SK-N-SH (cell line): ENCODE data around the gene TJP1.

Experiments used
- ELF1 ChIP-seq: IDR thresholded peaks from 2 replicates; pipeline ENCODE4 v1.4.0; 2012
- FOXM1 ChIP-seq: IDR thresholded peaks from 2 replicates; pipeline ENCODE4 v1.4.0; 2012; ENCODE audit warnings: low read depth, mild to moderate bottlenecking
- GABPA ChIP-seq: IDR thresholded peaks from 2 replicates; pipeline ENCODE4 v1.4.0; 2012; ENCODE audit warnings: low read depth, mild to moderate bottlenecking
- MXI1 ChIP-seq: IDR thresholded peaks from 2 replicates; pipeline ENCODE4 v1.6.1; 2012; ENCODE audit warnings: mild to moderate bottlenecking, low read depth, low read length, improper control_type of control experiment
- NFIC ChIP-seq: IDR thresholded peaks from 2 replicates; pipeline ENCODE4 v1.4.0; 2012; ENCODE audit warnings: borderline replicate concordance
- NRF1 ChIP-seq: IDR thresholded peaks from 2 replicates; pipeline ENCODE4 v1.6.1; 2012; ENCODE audit warnings: low read depth, mild to moderate bottlenecking, low read length
- POLR2AphosphoS5 ChIP-seq: IDR thresholded peaks from 2 replicates; pipeline ENCODE4 v1.6.1; 2012; ENCODE audit warnings: low read depth, low read length
- TAF1 ChIP-seq: IDR thresholded peaks from 2 replicates; pipeline ENCODE4 v1.6.1; 2012; ENCODE audit warnings: low read depth, mild to moderate bottlenecking, low read length, moderate library complexity, borderline replicate concordance
- TF ChIP-seq, protein P1 (sequence below): IDR thresholded peaks from 2 replicates; pipeline ENCODE4 v1.6.1; 2012; ENCODE audit warnings: mild to moderate bottlenecking, low read depth, low read length, moderate library complexity
- TF ChIP-seq, protein P2 (sequence below): fragments of 200-600 bp; sonication (generic); IDR thresholded peaks from 2 replicates; pipeline ENCODE4 v1.6.1; 2017; ENCODE audit warnings: antibody characterized with exemption, mild to moderate bottlenecking, moderate library complexity
- TF ChIP-seq, protein P3 (sequence below): IDR thresholded peaks from 2 replicates; pipeline ENCODE4; 2012
- TF ChIP-seq, protein P4 (sequence below): fragments of 150-350 bp; IDR thresholded peaks from 2 replicates; pipeline ENCODE4 v1.6.1; 2016; ENCODE audit warnings: mild to moderate bottlenecking, low read depth, low read length

DNA sequence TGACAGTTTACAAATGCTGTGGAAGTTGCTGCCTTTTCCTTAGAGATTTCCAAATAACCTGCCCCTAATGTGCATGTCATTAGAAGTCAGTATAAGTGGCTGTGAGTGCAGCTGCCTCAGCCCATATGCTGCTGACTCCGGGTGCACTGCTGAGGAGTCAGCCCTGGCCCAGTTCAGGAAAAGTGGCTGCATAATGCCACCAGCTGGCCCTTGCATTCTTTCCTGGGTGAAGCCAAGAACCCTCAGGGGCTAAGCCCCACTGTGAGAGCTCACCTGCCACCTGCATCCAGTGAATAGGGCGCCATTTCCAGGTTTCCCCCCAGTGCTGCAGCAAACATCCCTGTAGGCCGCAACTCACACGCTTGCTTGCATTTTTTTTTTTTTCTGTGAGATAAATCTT is 139.9 kb downstream of the TJP1 start:
- TF ChIP-seq POLR2AphosphoS5 (no peak), NRF1 (no peak), FOXM1 (no peak), NFIC (no peak), TAF1 (no peak), GABPA (no peak), ELF1 (no peak), MXI1 (no peak)
- TF ChIP-seq, protein P1, sequence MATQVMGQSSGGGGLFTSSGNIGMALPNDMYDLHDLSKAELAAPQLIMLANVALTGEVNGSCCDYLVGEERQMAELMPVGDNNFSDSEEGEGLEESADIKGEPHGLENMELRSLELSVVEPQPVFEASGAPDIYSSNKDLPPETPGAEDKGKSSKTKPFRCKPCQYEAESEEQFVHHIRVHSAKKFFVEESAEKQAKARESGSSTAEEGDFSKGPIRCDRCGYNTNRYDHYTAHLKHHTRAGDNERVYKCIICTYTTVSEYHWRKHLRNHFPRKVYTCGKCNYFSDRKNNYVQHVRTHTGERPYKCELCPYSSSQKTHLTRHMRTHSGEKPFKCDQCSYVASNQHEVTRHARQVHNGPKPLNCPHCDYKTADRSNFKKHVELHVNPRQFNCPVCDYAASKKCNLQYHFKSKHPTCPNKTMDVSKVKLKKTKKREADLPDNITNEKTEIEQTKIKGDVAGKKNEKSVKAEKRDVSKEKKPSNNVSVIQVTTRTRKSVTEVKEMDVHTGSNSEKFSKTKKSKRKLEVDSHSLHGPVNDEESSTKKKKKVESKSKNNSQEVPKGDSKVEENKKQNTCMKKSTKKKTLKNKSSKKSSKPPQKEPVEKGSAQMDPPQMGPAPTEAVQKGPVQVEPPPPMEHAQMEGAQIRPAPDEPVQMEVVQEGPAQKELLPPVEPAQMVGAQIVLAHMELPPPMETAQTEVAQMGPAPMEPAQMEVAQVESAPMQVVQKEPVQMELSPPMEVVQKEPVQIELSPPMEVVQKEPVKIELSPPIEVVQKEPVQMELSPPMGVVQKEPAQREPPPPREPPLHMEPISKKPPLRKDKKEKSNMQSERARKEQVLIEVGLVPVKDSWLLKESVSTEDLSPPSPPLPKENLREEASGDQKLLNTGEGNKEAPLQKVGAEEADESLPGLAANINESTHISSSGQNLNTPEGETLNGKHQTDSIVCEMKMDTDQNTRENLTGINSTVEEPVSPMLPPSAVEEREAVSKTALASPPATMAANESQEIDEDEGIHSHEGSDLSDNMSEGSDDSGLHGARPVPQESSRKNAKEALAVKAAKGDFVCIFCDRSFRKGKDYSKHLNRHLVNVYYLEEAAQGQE: no peak
- TF ChIP-seq, protein P2, sequence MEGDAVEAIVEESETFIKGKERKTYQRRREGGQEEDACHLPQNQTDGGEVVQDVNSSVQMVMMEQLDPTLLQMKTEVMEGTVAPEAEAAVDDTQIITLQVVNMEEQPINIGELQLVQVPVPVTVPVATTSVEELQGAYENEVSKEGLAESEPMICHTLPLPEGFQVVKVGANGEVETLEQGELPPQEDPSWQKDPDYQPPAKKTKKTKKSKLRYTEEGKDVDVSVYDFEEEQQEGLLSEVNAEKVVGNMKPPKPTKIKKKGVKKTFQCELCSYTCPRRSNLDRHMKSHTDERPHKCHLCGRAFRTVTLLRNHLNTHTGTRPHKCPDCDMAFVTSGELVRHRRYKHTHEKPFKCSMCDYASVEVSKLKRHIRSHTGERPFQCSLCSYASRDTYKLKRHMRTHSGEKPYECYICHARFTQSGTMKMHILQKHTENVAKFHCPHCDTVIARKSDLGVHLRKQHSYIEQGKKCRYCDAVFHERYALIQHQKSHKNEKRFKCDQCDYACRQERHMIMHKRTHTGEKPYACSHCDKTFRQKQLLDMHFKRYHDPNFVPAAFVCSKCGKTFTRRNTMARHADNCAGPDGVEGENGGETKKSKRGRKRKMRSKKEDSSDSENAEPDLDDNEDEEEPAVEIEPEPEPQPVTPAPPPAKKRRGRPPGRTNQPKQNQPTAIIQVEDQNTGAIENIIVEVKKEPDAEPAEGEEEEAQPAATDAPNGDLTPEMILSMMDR: no peak
- TF ChIP-seq, protein P3, sequence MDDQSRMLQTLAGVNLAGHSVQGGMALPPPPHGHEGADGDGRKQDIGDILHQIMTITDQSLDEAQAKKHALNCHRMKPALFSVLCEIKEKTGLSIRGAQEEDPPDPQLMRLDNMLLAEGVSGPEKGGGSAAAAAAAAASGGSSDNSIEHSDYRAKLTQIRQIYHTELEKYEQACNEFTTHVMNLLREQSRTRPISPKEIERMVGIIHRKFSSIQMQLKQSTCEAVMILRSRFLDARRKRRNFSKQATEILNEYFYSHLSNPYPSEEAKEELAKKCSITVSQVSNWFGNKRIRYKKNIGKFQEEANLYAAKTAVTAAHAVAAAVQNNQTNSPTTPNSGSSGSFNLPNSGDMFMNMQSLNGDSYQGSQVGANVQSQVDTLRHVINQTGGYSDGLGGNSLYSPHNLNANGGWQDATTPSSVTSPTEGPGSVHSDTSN: no peak
- TF ChIP-seq, protein P4, sequence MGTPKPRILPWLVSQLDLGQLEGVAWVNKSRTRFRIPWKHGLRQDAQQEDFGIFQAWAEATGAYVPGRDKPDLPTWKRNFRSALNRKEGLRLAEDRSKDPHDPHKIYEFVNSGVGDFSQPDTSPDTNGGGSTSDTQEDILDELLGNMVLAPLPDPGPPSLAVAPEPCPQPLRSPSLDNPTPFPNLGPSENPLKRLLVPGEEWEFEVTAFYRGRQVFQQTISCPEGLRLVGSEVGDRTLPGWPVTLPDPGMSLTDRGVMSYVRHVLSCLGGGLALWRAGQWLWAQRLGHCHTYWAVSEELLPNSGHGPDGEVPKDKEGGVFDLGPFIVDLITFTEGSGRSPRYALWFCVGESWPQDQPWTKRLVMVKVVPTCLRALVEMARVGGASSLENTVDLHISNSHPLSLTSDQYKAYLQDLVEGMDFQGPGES: no peak
